ENCODE measurements around the gene ARF6. TPM values are rescaled to one million over a fixed set of nuclear protein-coding genes. Genes with fewer than 3 reads are reported as not detected.

The ARF6 gene
- total RNA-seq, 1 donor from 2014 or later = 53.4 TPM

GRCh38 chr14:49921401-49921800 lies 28.5 kb downstream of the ARF6 start:
- DNase-seq (ENCODE audit: extremely low spot score, unreplicated experiment) = no peak
- Mint-ChIP-seq H3K4me3 (ENCODE audit: unreplicated experiment) (no peak overlapping the region), H3K36me3 (ENCODE audit: unreplicated experiment) (no peaks in the 10 kb centered on the region), H3K27me3 (ENCODE audit: unreplicated experiment) (no peaks in the 10 kb centered on the region), H3K4me1 (ENCODE audit: unreplicated experiment) (no peaks in the 10 kb centered on the region), H3K27ac (ENCODE audit: unreplicated experiment) (no peak overlapping the region), H3K9me3 (ENCODE audit: unreplicated experiment) (no peaks in the 10 kb centered on the region)
- TF ChIP-seq CTCF (IDR thresholded peaks at IDR 0.05) = no peak

- H3K4me1 Mint-ChIP-seq (ENCODE audit: unreplicated experiment) = peaks cover 13% of the 10 kb centered on the region
- no peaks in the 10 kb centered on the region for H3K27me3 Mint-ChIP-seq (ENCODE audit: unreplicated experiment)
- no peaks in the 10 kb centered on the region for H3K9me3 Mint-ChIP-seq (ENCODE audit: unreplicated experiment)
- no peak for TF ChIP-seq CTCF (IDR thresholded peaks at IDR 0.05)
- no peak overlapping the region for H3K4me3 Mint-ChIP-seq (ENCODE audit: unreplicated experiment)
- no peak for DNase-seq (ENCODE audit: extremely low spot score, unreplicated experiment)
- H3K36me3 Mint-ChIP-seq (ENCODE audit: unreplicated experiment) = no peaks in the 10 kb centered on the region
- no peak overlapping the region for H3K27ac Mint-ChIP-seq (ENCODE audit: unreplicated experiment)
Measured at GRCh38 chr14:49923442-49923841, 30.6 kb downstream of the ARF6 start.

- no peak overlapping the region for H3K4me3 Mint-ChIP-seq (ENCODE audit: unreplicated experiment)
- no peaks in the 10 kb centered on the region for H3K27me3 Mint-ChIP-seq (ENCODE audit: unreplicated experiment)
- H3K36me3 Mint-ChIP-seq (ENCODE audit: unreplicated experiment) = no peaks in the 10 kb centered on the region
- TF ChIP-seq CTCF (IDR thresholded peaks at IDR 0.05) = no peak
- H3K27ac Mint-ChIP-seq (ENCODE audit: unreplicated experiment) = no peak overlapping the region
- peaks cover 15% of the 10 kb centered on the region for H3K4me1 Mint-ChIP-seq (ENCODE audit: unreplicated experiment)
- DNase-seq (ENCODE audit: extremely low spot score, unreplicated experiment) = no peak
- no peaks in the 10 kb centered on the region for H3K9me3 Mint-ChIP-seq (ENCODE audit: unreplicated experiment)
Measured at GRCh38 chr14:49923881-49924280, 31.0 kb downstream of the ARF6 start.

GRCh38 chr14:49924852-49925251 lies 32.0 kb downstream of the ARF6 start:
- DNase-seq (ENCODE audit: extremely low spot score, unreplicated experiment) = no peak
- Mint-ChIP-seq H3K9me3 (ENCODE audit: unreplicated experiment) (no peaks in the 10 kb centered on the region), H3K36me3 (ENCODE audit: unreplicated experiment) (no peaks in the 10 kb centered on the region), H3K4me3 (ENCODE audit: unreplicated experiment) (no peak overlapping the region), H3K27me3 (ENCODE audit: unreplicated experiment) (no peaks in the 10 kb centered on the region), H3K27ac (ENCODE audit: unreplicated experiment) (no peak overlapping the region), H3K4me1 (ENCODE audit: unreplicated experiment) (peaks cover 17% of the 10 kb centered on the region)
- no peak for TF ChIP-seq CTCF (IDR thresholded peaks at IDR 0.05)

- no peaks in the 10 kb centered on the region for H3K27me3 Mint-ChIP-seq (ENCODE audit: unreplicated experiment)
- no peaks in the 10 kb centered on the region for H3K9me3 Mint-ChIP-seq (ENCODE audit: unreplicated experiment)
- DNase-seq (ENCODE audit: extremely low spot score, unreplicated experiment) = no peak
- TF ChIP-seq CTCF (IDR thresholded peaks at IDR 0.05) = no peak
- no peaks in the 10 kb centered on the region for H3K36me3 Mint-ChIP-seq (ENCODE audit: unreplicated experiment)
- peaks cover 27% of the 10 kb centered on the region for H3K4me1 Mint-ChIP-seq (ENCODE audit: unreplicated experiment)
- H3K4me3 Mint-ChIP-seq (ENCODE audit: unreplicated experiment) = no peak overlapping the region
- H3K27ac Mint-ChIP-seq (ENCODE audit: unreplicated experiment) = no peak overlapping the region
Measured at GRCh38 chr14:49926803-49927202, 33.9 kb downstream of the ARF6 start.

Data from osteocyte (in vitro differentiated cells).